ENCODE data around the gene MCM7. TPM values are rescaled to one million over a fixed set of nuclear protein-coding genes. Genes with fewer than 3 reads are reported as not detected.

The MCM7 gene
- polyA plus RNA-seq, 3 donors: 6.9 to 61.1 (median 8.8) TPM

GRCh38 chr7:100105534-100105933 is 4.3 kb upstream of the MCM7 start:
- Histone ChIP-seq H3K4me2 (replicated peaks; ENCODE audit: extremely low read depth, low read length, poor library complexity, severe bottlenecking) (no peak overlapping the region), H3K9ac (ENCODE audit: insufficient read depth, low read length, poor library complexity, severe bottlenecking) (no peak overlapping the region), H4K20me1 (ENCODE audit: insufficient read depth, low read length) (no peaks in the 10 kb centered on the region), H3K79me2 (ENCODE audit: insufficient read depth, low read length) (peaks cover 15% of the 10 kb centered on the region), H3K9me3 (replicated peaks in 1 of 2; ENCODE audit: control insufficient read depth in 1 of 2, insufficient read depth in 1 of 2, low read length in 2 of 2) (no peaks in the 10 kb centered on the region), H3K27me3 (ENCODE audit: control insufficient read depth in 2 of 2, insufficient read depth in 2 of 2, low read length in 2 of 2) (no peaks in the 10 kb centered on the region), H2AFZ (ENCODE audit: insufficient read depth, low read depth, low read length, poor library complexity, severe bottlenecking) (no peak overlapping the region), H3K36me3 (replicated peaks in 1 of 2; ENCODE audit: control insufficient read depth in 1 of 2, insufficient read depth in 2 of 2, low read length in 2 of 2) (peaks cover 46 to 71% of the 10 kb centered on the region in 2 donors), H3K27ac (ENCODE audit: low read depth in 1 of 2, low read length in 2 of 2) (no peak overlapping the region), H3K4me1 (ENCODE audit: control insufficient read depth in 1 of 2, insufficient read depth in 2 of 2, low read length in 2 of 2) (peaks cover 13 to 17% of the 10 kb centered on the region in 2 donors), H3K4me3 (replicated peaks in 1 of 3; ENCODE audit: low read depth in 2 of 3, low read length in 3 of 3) (no peak overlapping the region)
- Mint-ChIP-seq H3K4me1 (peaks cover 12% of the 10 kb centered on the region), H3K9me3 (no peaks in the 10 kb centered on the region), H3K27me3 (ENCODE audit: low read depth in 3 of 3) (peaks cover 0 to 3% (median 2%) of the 10 kb centered on the region in 3 donors), H3K27ac (no peak overlapping the region), H3K4me3 (no peak overlapping the region), H3K36me3 (peaks cover 44 to 74% of the 10 kb centered on the region in 2 donors)
- intact Hi-C loops (cut with micrococcal nuclease): no loop called here
- WGBS (ENCODE audit: insufficient coverage): 93% methylated on average over 2 of the region's 4 CpGs
- TF ChIP-seq CTCF (IDR thresholded peaks at IDR 0.05): no peak
- no peak for DNase-seq

GRCh38 chr7:100102950-100103840 is 2.0 kb upstream of the MCM7 start:
- Histone ChIP-seq H3K27me3 (ENCODE audit: control insufficient read depth in 2 of 2, insufficient read depth in 2 of 2, low read length in 2 of 2) (no peaks in the 10 kb centered on the region), H3K9ac (ENCODE audit: insufficient read depth, low read length, poor library complexity, severe bottlenecking) (no peak overlapping the region), H2AFZ (ENCODE audit: insufficient read depth, low read depth, low read length, poor library complexity, severe bottlenecking) (no peak overlapping the region), H3K79me2 (ENCODE audit: insufficient read depth, low read length) (peaks cover 38% of the 10 kb centered on the region), H3K4me2 (replicated peaks; ENCODE audit: extremely low read depth, low read length, poor library complexity, severe bottlenecking) (no peak overlapping the region), H3K4me3 (replicated peaks in 1 of 3; ENCODE audit: low read depth in 2 of 3, low read length in 3 of 3) (no peak overlapping the region), H3K36me3 (replicated peaks in 1 of 2; ENCODE audit: control insufficient read depth in 1 of 2, insufficient read depth in 2 of 2, low read length in 2 of 2) (peaks cover 50 to 63% of the 10 kb centered on the region in 2 donors), H3K9me3 (replicated peaks in 1 of 2; ENCODE audit: control insufficient read depth in 1 of 2, insufficient read depth in 1 of 2, low read length in 2 of 2) (no peaks in the 10 kb centered on the region), H3K27ac (ENCODE audit: low read depth in 1 of 2, low read length in 2 of 2) (peak overlapping the region in 1 of 2 donors; percentile 86), H3K4me1 (ENCODE audit: control insufficient read depth in 1 of 2, insufficient read depth in 2 of 2, low read length in 2 of 2) (peaks cover 22 to 27% of the 10 kb centered on the region in 2 donors), H4K20me1 (ENCODE audit: insufficient read depth, low read length) (no peaks in the 10 kb centered on the region)
- WGBS (ENCODE audit: insufficient coverage): 100% methylated on average over 6 of the region's 17 CpGs
- intact Hi-C loops (cut with micrococcal nuclease): no loop called here
- H3K9me3 Mint-ChIP-seq: no peaks in the 10 kb centered on the region
- H3K4me1 Mint-ChIP-seq: peaks cover 26% of the 10 kb centered on the region
- H3K4me3 Mint-ChIP-seq: no peak overlapping the region
- no peak for DNase-seq
- peaks cover 0 to 3% (median 2%) of the 10 kb centered on the region in 3 donors for H3K27me3 Mint-ChIP-seq (ENCODE audit: low read depth in 3 of 3)
- peak overlapping the region in 2 of 7 donors; percentile 10 to 96 for H3K27ac Mint-ChIP-seq
- peaks cover 48 to 65% of the 10 kb centered on the region in 2 donors for H3K36me3 Mint-ChIP-seq
- no peak for TF ChIP-seq CTCF (IDR thresholded peaks at IDR 0.05)
